ENCODE data around the gene PCED1B.
A peak's percentile ranks its signal among the peaks of the same experiment; 100 is the strongest.
"Not testable (repeated sequence)": the region's sequence is repeated elsewhere in the genome, so short reads cannot be mapped to it uniquely, and the experiment has no call there.

Gene PCED1B, protein sequence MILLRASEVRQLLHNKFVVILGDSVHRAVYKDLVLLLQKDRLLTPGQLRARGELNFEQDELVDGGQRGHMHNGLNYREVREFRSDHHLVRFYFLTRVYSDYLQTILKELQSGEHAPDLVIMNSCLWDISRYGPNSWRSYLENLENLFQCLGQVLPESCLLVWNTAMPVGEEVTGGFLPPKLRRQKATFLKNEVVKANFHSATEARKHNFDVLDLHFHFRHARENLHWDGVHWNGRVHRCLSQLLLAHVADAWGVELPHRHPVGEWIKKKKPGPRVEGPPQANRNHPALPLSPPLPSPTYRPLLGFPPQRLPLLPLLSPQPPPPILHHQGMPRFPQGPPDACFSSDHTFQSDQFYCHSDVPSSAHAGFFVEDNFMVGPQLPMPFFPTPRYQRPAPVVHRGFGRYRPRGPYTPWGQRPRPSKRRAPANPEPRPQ

GRCh38 chr12:47079468-47079980 lies at the start of gene PCED1B, which contains the start of gene AMIGO2:
Gene PCED1B (plus strand): TSS chr12:47079621. CDS start chr12:47235064, 155,443 bp downstream.
Gene AMIGO2 (minus strand): TSS chr12:47079959. CDS start chr12:47079002, 957 bp downstream.
- peak; percentile 82 for DNase-seq

- DNase-seq = no peak
These were observed 49.5 kb upstream of the PCED1B start for GRCh38 chr12:47029903-47030302.

DNA sequence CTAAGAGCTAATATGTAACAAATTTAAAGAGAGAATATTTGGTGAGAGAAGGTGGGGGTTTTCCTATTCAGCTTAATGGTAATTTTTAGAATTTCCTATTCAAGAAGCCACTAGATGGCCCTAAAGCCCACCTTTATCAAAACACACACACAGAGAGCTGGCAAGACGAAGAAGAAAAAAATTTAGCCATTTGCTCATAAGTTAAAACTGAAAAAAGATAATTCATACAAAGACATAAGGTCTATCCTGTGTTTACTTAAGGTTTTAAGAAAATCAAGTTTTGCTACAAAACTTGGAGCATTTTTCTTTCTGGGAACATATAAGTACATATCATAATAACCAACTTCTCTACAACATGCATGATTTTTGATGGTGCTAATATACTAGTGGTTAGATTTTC lies 46.8 kb upstream of the PCED1B start:
- DNase-seq = peak; percentile 57

DNA sequence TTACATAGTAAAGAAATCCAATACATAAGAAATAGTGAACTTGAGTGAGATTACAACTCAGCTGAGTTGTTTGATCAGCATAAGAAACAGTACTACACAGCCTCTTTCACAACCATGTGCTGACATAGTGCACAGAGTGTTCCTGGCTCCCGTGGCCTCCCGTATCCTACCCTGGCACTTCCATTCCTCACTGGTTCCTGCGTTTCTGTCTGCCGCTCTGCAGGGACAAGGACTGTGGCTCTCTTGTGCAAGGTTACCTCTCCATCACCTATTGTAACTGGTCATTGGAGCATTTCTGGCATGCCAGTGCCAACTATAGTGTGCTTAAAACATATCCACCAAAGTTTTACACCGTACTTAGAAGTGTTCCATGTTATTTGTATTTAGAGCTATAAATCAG lies 46.3 kb upstream of the PCED1B start:
- DNase-seq = no peak

DNA sequence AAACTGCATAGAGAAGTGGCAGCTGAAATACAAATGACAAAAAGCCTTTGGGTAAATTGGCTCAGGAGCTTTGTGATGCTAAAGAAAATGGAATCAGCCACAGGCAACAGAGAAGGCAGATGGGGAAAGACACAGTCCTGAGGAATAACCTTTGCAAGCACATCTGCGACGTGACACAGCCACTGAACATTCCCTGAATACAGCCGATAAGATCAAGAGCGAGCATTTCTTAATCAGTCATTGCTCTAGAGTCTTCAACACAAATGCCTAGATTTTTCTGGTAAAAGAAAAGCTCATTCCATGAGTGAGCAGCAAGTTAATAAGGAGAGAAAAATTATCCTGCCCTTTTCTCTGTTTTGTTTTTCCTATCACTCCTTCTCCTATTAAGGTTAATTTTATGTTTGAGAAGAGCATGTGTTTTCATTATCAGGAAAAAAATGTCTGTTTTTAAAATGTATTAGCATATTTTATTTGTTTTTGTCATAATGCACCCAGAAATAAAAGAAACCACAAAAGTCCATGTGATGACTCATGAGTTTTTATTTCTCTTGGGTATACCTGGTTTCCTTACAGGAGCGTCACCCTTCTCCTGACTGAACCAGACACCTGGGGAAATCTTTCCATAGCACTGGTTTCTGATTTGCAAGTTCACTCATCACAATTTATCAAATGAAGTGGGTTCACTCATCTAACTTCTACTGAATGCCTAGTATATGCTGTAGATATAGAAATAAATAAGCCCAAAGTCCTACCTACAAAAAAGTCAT lies 45.4 kb upstream of the PCED1B start:
- DNase-seq = no peak

DNA sequence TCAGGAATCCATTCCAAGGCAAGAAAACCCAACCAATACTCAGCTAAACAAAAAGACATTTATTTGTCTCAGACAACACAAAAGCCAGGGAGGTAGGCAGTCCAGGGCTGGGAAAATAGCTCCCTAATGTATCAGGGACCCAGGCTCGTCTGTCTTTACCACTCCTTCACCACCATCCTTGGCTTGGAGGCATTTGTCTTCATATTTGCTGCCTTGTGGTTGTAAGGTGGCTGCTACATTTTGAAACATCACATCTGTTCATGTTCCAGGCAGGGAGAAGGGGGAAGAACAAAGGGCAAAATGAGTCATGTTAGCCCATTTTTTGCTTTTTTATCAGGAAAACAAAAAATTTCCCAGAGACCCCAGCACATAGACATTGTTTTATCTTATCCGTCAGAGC lies 44.8 kb upstream of the PCED1B start:
- no peak for DNase-seq

DNA sequence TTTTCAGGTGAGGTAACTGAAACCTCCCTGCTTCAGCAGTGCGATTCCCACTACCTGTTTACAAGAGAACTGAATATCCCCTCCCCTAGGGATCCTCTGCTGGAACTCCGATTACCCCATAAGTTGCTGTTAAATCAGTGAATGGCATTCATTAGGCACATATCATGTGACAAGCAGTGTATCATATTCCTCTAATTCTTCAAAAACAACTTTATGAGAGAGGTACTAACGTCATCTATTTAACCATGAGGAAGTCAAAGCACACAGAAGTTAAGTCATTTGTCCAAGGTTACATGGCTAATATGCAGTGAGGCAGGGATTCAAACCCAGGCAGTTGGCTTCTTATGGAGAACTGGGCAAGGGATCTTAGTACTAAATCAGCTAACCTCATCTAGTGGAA lies 43.9 kb upstream of the PCED1B start:
- no peak for DNase-seq

- no peak for DNase-seq
These were observed 41.1 kb upstream of the PCED1B start for GRCh38 chr12:47038270-47038748.

DNA sequence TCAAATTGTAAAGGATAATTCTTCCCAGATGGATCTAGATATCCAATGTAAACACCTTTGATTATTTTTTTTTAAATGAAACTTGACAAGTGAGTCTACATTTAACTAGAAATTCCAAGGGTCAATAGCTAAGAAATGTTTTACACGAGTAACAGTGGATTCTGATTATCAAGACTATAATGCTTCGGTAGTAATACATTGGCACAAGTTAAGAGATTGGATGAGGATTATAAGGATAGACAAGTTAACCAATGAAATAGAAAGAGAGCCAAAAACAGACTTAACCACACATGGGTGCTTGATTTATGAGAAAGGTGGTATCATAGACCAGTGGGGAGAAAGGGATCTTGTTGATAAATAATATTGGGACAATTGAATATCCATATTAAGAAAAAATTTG lies 40.3 kb upstream of the PCED1B start:
- no peak for DNase-seq

DNA sequence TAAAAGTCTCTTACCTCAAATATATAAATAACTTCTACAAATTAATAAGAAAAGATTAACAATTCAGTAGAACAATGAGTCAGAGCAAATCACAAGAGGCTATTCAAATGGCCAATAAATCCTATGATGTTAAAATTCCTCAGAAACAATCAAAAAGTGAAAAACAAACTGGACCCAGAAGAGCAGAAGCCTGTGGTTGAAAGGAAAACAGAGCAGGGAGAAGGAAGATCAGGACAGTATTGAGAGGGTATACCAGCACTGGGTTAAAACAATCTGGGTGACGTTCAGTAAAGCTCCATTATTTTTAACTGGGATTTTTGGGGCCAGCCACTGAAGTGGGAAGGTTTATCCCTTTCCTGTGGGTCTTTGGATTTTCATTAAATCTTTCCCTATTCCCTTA lies 39.7 kb upstream of the PCED1B start:
- no peak for DNase-seq

- no peak for DNase-seq
These were observed 38.1 kb upstream of the PCED1B start for GRCh38 chr12:47041327-47041726.

DNA sequence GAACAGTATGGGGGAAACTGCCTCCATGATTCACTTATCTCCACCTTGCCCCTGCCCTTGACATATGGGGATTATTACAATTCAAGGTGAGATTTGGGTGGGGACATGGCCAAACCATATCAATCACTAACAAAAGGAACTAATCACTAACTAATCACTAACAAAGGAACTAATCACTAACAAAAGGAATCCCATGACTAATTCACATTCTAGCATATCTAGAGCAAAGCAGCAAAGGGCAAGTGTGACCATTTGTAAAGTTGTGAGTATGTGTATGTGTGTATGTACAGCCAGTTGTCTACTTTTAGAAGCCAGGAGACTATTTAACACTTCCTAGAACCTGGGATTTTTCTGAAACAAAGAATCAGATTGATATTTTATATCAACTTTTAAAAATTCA lies 30.9 kb upstream of the PCED1B start:
- DNase-seq = no peak

DNA sequence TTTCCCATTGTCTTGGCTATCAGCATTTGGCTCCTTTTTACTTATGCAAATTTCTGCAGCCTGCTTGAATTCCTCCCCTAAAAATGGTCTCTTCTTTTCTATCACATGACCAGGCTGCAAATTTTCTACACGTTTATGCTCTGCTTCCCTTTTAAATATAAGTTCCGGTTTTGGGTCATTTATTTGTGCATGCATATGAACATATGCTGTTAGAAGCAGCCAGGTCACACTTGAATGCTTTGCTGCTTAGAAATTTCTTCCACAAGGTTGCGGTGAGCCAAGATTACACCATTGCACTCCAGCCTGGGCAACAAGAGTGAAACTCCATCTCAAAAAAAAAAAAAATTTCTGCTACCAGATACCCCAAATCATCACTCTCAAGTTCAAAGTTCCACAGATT lies 28.1 kb upstream of the PCED1B start:
- DNase-seq = not testable (repeated sequence)

- DNase-seq = no peak
These were observed 27.1 kb upstream of the PCED1B start for GRCh38 chr12:47052274-47052673.

- DNase-seq = no peak
These were observed 25.5 kb upstream of the PCED1B start for GRCh38 chr12:47053961-47054360.

- no peak for DNase-seq
These were observed 24.8 kb upstream of the PCED1B start for GRCh38 chr12:47054659-47055058.

DNA sequence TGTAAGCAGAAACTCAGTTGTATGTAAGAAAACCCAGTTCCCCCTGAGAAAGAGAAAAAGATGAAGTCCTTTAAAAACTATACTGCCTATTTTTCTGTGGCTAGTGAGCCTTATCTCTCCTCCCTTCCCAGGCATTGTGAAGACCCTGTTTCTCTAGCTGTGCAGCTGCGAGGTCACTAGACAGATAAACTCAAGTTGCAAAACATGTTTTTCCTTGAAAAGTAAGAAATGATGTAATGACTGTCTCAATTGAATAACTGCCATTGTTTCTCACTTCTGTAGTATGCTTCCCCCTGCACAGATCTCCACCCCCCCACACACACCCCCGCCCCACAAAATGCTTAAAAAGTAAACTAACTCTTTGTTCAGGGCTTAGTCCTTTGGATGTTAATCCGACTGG lies 23.6 kb upstream of the PCED1B start:
- DNase-seq = not testable (repeated sequence)

GRCh38 chr12:47056944-47057343 lies 22.5 kb upstream of the PCED1B start:
- DNase-seq = not testable (repeated sequence)

DNA sequence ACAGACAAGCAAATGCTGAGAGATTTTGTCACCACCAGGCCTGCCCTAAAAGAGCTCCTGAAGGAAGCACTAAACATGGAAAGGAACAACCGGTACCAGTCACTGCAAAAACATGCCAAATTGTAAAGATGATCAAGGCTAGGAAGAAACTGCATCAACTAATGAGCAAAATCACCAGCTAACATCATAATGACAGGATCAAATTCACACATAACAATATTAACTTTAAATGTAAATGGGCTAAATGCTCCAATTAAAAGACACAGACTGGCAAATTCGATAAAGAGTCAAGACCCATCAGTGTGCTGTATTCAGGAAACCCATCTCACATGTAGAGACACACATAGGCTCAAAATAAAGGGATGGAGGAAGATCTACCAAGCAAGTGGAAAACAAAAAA lies 20.8 kb upstream of the PCED1B start:
- DNase-seq = not testable (repeated sequence)

DNA sequence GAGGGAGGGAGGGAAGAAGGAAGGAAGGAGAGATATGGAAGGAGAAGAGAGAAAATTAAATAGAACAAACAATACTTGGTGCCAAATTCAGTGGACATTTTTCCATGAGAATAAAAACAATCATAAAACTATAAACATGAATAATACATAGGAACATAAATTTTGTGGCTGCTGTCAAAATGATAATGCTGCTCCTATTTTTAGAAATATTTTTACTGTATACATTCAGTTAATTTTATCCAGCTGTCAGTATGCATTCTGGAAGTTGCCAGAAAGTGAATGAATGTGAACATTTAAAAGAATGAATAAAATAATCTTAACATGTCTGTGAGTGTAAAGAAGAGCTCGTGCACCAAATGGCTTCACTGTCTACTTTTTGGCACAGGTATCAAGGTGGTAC lies 13.9 kb upstream of the PCED1B start:
- no peak for DNase-seq

- DNase-seq = peak; percentile 45
These were observed 13.0 kb upstream of the PCED1B start for GRCh38 chr12:47066278-47067025.

GRCh38 chr12:47067176-47067575 lies 12.2 kb upstream of the PCED1B start:
- DNase-seq = no peak

All from activated CD4-positive, alpha-beta T cell treated with anti-CD3 and anti-CD28 coated beads, Interleukin-10, Interleukin-2, amounts not matched to agents 100 ng/mL and 50 ng/mL, durations not matched to agents 16 hours and 8 hours (primary cell).